ENCODE results near the gene SPTBN1. TPM values are rescaled to one million over a fixed set of nuclear protein-coding genes. Genes with fewer than 3 reads are reported as not detected.

The SPTBN1 gene
- total and polyA plus RNA-seq, 9 of the 15 experiments (the other 6 are each of a cell fraction or from before 2014, with no cell fraction given) = 8.9 to 66.8 (median 31.4) TPM

DNA sequence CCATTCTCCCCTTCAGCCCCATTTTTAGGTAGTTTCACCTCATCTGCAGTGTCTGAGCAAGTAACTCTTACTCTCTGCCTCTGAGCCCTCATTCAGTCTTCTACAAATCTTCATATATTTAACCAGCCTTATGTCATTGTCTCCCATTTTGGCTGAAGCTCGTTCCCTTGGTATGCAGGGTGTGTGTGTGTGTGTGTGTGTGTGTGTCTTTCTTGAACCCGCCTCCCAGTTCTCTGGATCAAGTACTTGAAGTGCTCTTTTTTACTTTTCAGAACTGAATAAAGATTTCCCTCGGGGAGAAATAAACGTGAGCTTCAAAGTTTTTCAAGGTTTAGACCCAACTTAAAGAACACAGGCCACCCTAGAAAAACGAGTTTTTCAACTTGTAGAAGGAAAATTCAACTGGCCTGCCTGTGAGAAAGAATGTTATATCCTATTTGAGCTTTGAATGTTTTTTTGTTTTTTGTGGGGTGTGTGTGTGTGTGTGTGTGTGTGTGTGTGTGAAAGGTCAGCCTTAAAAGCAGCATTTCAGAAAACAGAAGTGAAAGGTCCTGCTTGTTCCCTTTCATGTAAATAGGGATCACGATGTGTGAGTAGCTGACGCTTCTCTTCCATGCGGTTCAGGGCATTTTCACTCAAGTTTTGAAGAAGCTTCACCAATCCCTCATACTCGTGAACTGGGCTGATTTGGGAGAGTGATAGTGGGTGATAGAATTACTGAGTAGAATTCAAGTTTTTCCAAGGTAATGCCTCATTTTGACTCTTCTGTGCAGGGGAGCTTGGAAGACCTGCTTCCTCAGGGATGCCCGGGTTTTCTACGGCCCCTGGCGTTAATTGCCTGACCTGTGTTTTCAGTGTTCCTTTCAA lies 216.7 kb downstream of the SPTBN1 start:
- no peak overlapping the region for H3K9ac ChIP-seq (ENCODE audit: insufficient read depth in 1 of 2, low read depth in 2 of 2, low read length in 2 of 2)
- H3K9me1 ChIP-seq (ENCODE audit: control insufficient read depth, insufficient read depth, low read length) = no peaks in the 10 kb centered on the region
- peak; percentile 37 for FAIRE-seq
- H3K36me3 ChIP-seq (ENCODE audit: control insufficient read depth, insufficient read depth, low read length) = peaks cover 20% of the 10 kb centered on the region; the same call in 2 of the 3 replicates
- no TSS peak for BruUV-seq (replicated peaks)
- peaks cover 0 to 6% of the 10 kb centered on the region in 2 experiments; a peak in 1 of 5 replicates for H3K4me1 ChIP-seq (replicated peaks in 1 of 2; ENCODE audit: control insufficient read depth in 2 of 2, insufficient read depth in 2 of 2, low read length in 2 of 2)
- no peak overlapping the region for H3K27ac ChIP-seq (ENCODE audit: extremely low read depth, low read depth, low read length)
- WGBS (ENCODE audit: insufficient coverage, low coverage, missing lambda C conversion rate) = 40% methylated on average over 12 of the region's 12 CpGs
- intact Hi-C loops (cut with micrococcal nuclease) = no loop called here
- ATAC-seq = no peak
- no peaks in the 10 kb centered on the region for H4K20me1 ChIP-seq (replicated peaks; ENCODE audit: control insufficient read depth, insufficient read depth, low read length)
- H3K27me3 ChIP-seq (ENCODE audit: control insufficient read depth in 2 of 2, insufficient read depth in 2 of 2, low read length in 2 of 2) = peaks cover 17 to 37% of the 10 kb centered on the region in 2 experiments
- in situ Hi-C loops (cut with MboI) = no loop called here
- H3K4me2 ChIP-seq (ENCODE audit: insufficient read depth, low read length) = no peak overlapping the region
- DNase-seq (ENCODE audit: extremely low read depth in 1 of 4, low spot score in 3 of 4) = no peak
- H2AFZ ChIP-seq (ENCODE audit: low read depth, low read length) = no peak overlapping the region; the same call in 1 of the 2 replicates
- H3K4me3 ChIP-seq = no peak overlapping the region
- no peaks in the 10 kb centered on the region for H3K79me2 ChIP-seq (ENCODE audit: control insufficient read depth, insufficient read depth, low read length)
- ChIA-PET POLR2A (interaction anchor here (0.5 to 0.6 kb wide), 2 partner anchors 19 to 101 kb away, joined by 3 to 4 read pairs; no protein-coding TSS in a partner anchor), CTCF (ENCODE audit: low intra/inter-chr PET ratio) (no interaction called here)
- no peaks in the 10 kb centered on the region for H3K9me3 ChIP-seq (replicated peaks; ENCODE audit: control insufficient read depth, insufficient read depth, low read depth, low read length)
- no peak for TF ChIP-seq XRCC4 (IDR thresholded peaks at IDR 0.05; ENCODE audit: extremely low read depth, insufficient read depth, insufficient read length)
- no peak for TF ChIP-seq BACH1 (tag; IDR thresholded peaks at IDR 0.05)
- TF ChIP-seq MAFK (IDR thresholded peaks at IDR 0.05; ENCODE audit: low read length) = no peak
- no peak for TF ChIP-seq RBM22 (IDR thresholded peaks at IDR 0.05; ENCODE audit: low read depth, low read length, poor library complexity, severe bottlenecking)
- no peak for TF ChIP-seq ZNF644 (tag; IDR thresholded peaks at IDR 0.05; ENCODE audit: low read depth)
- no peak for TF ChIP-seq FOXJ2 (tag; IDR thresholded peaks at IDR 0.05)
- no peak for TF ChIP-seq TARDBP (IDR thresholded peaks at IDR 0.05)
- TF ChIP-seq, protein P1, sequence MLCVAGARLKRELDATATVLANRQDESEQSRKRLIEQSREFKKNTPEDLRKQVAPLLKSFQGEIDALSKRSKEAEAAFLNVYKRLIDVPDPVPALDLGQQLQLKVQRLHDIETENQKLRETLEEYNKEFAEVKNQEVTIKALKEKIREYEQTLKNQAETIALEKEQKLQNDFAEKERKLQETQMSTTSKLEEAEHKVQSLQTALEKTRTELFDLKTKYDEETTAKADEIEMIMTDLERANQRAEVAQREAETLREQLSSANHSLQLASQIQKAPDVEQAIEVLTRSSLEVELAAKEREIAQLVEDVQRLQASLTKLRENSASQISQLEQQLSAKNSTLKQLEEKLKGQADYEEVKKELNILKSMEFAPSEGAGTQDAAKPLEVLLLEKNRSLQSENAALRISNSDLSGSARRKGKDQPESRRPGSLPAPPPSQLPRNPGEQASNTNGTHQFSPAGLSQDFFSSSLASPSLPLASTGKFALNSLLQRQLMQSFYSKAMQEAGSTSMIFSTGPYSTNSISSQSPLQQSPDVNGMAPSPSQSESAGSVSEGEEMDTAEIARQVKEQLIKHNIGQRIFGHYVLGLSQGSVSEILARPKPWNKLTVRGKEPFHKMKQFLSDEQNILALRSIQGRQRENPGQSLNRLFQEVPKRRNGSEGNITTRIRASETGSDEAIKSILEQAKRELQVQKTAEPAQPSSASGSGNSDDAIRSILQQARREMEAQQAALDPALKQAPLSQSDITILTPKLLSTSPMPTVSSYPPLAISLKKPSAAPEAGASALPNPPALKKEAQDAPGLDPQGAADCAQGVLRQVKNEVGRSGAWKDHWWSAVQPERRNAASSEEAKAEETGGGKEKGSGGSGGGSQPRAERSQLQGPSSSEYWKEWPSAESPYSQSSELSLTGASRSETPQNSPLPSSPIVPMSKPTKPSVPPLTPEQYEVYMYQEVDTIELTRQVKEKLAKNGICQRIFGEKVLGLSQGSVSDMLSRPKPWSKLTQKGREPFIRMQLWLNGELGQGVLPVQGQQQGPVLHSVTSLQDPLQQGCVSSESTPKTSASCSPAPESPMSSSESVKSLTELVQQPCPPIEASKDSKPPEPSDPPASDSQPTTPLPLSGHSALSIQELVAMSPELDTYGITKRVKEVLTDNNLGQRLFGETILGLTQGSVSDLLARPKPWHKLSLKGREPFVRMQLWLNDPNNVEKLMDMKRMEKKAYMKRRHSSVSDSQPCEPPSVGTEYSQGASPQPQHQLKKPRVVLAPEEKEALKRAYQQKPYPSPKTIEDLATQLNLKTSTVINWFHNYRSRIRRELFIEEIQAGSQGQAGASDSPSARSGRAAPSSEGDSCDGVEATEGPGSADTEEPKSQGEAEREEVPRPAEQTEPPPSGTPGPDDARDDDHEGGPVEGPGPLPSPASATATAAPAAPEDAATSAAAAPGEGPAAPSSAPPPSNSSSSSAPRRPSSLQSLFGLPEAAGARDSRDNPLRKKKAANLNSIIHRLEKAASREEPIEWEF (CRISPR knock-in tag; IDR thresholded peaks at IDR 0.05) = no peak
- TF ChIP-seq GATA2 (CRISPR knock-in tag; IDR thresholded peaks at IDR 0.05) = no peak
- TF ChIP-seq, protein P2, sequence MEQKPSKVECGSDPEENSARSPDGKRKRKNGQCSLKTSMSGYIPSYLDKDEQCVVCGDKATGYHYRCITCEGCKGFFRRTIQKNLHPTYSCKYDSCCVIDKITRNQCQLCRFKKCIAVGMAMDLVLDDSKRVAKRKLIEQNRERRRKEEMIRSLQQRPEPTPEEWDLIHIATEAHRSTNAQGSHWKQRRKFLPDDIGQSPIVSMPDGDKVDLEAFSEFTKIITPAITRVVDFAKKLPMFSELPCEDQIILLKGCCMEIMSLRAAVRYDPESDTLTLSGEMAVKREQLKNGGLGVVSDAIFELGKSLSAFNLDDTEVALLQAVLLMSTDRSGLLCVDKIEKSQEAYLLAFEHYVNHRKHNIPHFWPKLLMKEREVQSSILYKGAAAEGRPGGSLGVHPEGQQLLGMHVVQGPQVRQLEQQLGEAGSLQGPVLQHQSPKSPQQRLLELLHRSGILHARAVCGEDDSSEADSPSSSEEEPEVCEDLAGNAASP (IDR thresholded peaks at IDR 0.05) = no peak
- TF ChIP-seq JUNB (CRISPR knock-in tag; conservative IDR thresholded peaks at IDR 0.05) = no peak
- no peak for TF ChIP-seq SIN3B (IDR thresholded peaks at IDR 0.05; ENCODE audit: low read depth)
- no peak for TF ChIP-seq MECOM (CRISPR knock-in tag; IDR thresholded peaks at IDR 0.05)
- no peak for TF ChIP-seq POLR2AphosphoS2 (IDR thresholded peaks at IDR 0.05; ENCODE audit: low read length)

Measured in K562 (cell line).